Endothelial cell of umbilical vein (primary cell): ENCODE measurements around the gene SETBP1. TPM values are rescaled to one million over a fixed set of nuclear protein-coding genes. Genes with fewer than 3 reads are reported as not detected.

ENCODE experiments used
- BruUV-seq: library from RNA; stranded (reverse); fragments of 400-500 nt; replicated peaks from 2 replicates; lab custom pipeline; 2021; lab: Mats Ljungman, UMichigan
- CTCF ChIA-PET: fragments of 300-600, 350-600 bp; sonication (Branson Sonifier 250); formaldehyde crosslinking; loops from one replicate; lab custom pipeline; 2021; ENCODE audit warnings: antibody characterized with exemption, inconsistent platforms; lab: Charles Lee
- POLR2A ChIA-PET: fragments of 300-600, 350-600 bp; sonication (Branson Sonifier 250); formaldehyde crosslinking; loops from one replicate; lab custom pipeline; 2021; ENCODE audit warnings: antibody characterized with exemption, inconsistent platforms; lab: Charles Lee
- DNase-seq: peaks from one replicate; pipeline ENCODE4 v3.0.0-alpha.2; 2011; ENCODE audit warnings: low read depth, low spot score
- FAIRE-seq: peaks from 2 replicates; lab custom pipeline; 2011; peaks lifted over from hg19 to GRCh38; lab: Jason Lieb, UNC
- H2AFZ ChIP-seq: 2 replicates; pipeline ENCODE4 v1.6.0; 2012; ENCODE audit warnings: low read depth, low read length, control low read depth, inconsistent platforms
- H3K27ac ChIP-seq: 2 replicates; pipeline ENCODE4 v1.5.1; 2011; ENCODE audit warnings: low read depth, mild to moderate bottlenecking, control low read depth, low read length, moderate library complexity; ENCODE audit not compliant: insufficient read depth
- H3K27me3 ChIP-seq, 2 experiments: 2 replicates each; pipeline versions ENCODE4 v1.6.0 to v1.6.1; 2011; ENCODE audit warnings: low read length in 2 of 2, mixed read lengths in 1 of 2; ENCODE audit not compliant: control insufficient read depth in 2 of 2, insufficient read depth in 2 of 2
- H3K36me3 ChIP-seq, 2 experiments: 2 replicates in 1 of 2; 3 replicates in 1 of 2; pipeline ENCODE4 v1.5.1; 2011; ENCODE audit warnings: low read length in 2 of 2, mild to moderate bottlenecking in 1 of 2, moderate library complexity in 1 of 2; ENCODE audit not compliant: control insufficient read depth in 2 of 2, insufficient read depth in 2 of 2; ENCODE audit errors: extremely low read depth in 1 of 2
- H3K4me1 ChIP-seq: 3 replicates; pipeline ENCODE4 v1.5.1; 2011; ENCODE audit warnings: mild to moderate bottlenecking, low read length; ENCODE audit not compliant: control insufficient read depth, insufficient read depth; ENCODE audit errors: extremely low read depth
- H3K4me2 ChIP-seq: 2 replicates; pipeline ENCODE4 v1.6.1; 2011; ENCODE audit warnings: low read length, control low read depth, mixed read lengths; ENCODE audit not compliant: insufficient read depth
- H3K4me3 ChIP-seq, 3 experiments: fragments of 200-600 bp in 1 of 3; sonication (generic), shearing (Covaris generic) in 1 of 3; replicated peaks in 1 of 3; 2 replicates each; pipeline ENCODE4 v1.5.1; 2011 to 2016; ENCODE audit warnings: control low read depth in 3 of 3, low read length in 3 of 3, mild to moderate bottlenecking in 2 of 3, inconsistent platforms in 1 of 3, low read depth in 1 of 3, moderate library complexity in 1 of 3; ENCODE audit not compliant: insufficient read depth in 1 of 3
- H3K79me2 ChIP-seq: 2 replicates; pipeline ENCODE4 v1.6.0; 2012; ENCODE audit warnings: low read length, inconsistent platforms; ENCODE audit not compliant: control insufficient read depth, insufficient read depth
- H3K9ac ChIP-seq: replicated peaks from 2 replicates; pipeline ENCODE3; 2011; ENCODE audit warnings: low read length, control low read depth; ENCODE audit not compliant: insufficient read depth; ENCODE audit errors: extremely low read depth
- H3K9me1 ChIP-seq: replicated peaks from 3 replicates; pipeline ENCODE4 v1.6.0; 2011; ENCODE audit warnings: mild to moderate bottlenecking, low read length; ENCODE audit not compliant: control insufficient read depth, insufficient read depth; ENCODE audit errors: extremely low read depth
- H3K9me3 ChIP-seq: replicated peaks from 2 replicates; pipeline ENCODE4 v1.5.1; 2012; ENCODE audit warnings: low read length, inconsistent platforms; ENCODE audit not compliant: control insufficient read depth, insufficient read depth
- H4K20me1 ChIP-seq: replicated peaks from 2 replicates; pipeline ENCODE3; 2011; ENCODE audit warnings: mild to moderate bottlenecking, low read length; ENCODE audit not compliant: control insufficient read depth, insufficient read depth; ENCODE audit errors: extremely low read depth
- CTCF ChIP-seq, 2 donors: IDR thresholded peaks; 1 replicate in 1 of 2; 2 replicates in 1 of 2; pipeline ENCODE4 v1.5.1; 2011; ENCODE audit warnings: low read length in 2 of 2, mild to moderate bottlenecking in 2 of 2, moderate library complexity in 2 of 2, control low read depth in 1 of 2, inconsistent platforms in 1 of 2, low read depth in 1 of 2; ENCODE audit not compliant: insufficient read depth in 1 of 2; ENCODE audit errors: extremely low read depth in 1 of 2
- EZH2 ChIP-seq: IDR thresholded peaks from 2 replicates; pipeline ENCODE4 v1.6.1; 2012; ENCODE audit warnings: borderline replicate concordance, low read depth, mild to moderate bottlenecking, moderate library complexity, low read length, inconsistent platforms; ENCODE audit not compliant: severe bottlenecking
- FOS ChIP-seq: IDR thresholded peaks from 2 replicates; pipeline ENCODE4 v1.6.1; 2011; ENCODE audit warnings: mild to moderate bottlenecking, low read length, moderate library complexity, borderline replicate concordance; ENCODE audit not compliant: insufficient read depth
- GATA2 ChIP-seq: IDR thresholded peaks from 2 replicates; pipeline ENCODE4 v1.7.0; 2011; ENCODE audit warnings: low read depth, mild to moderate bottlenecking, moderate library complexity, mixed read lengths, low read length; ENCODE audit not compliant: insufficient read length, insufficient read depth
- JUN ChIP-seq: IDR thresholded peaks from 2 replicates; pipeline ENCODE4 v1.6.1; 2011; ENCODE audit warnings: borderline replicate concordance, low read depth; ENCODE audit not compliant: insufficient read length, insufficient read depth
- MYC ChIP-seq: IDR thresholded peaks from one replicate; pipeline ENCODE4 v1.6.1; 2011; ENCODE audit warnings: mild to moderate bottlenecking, low read depth, low read length
- POLR2A ChIP-seq: IDR thresholded peaks from 2 replicates; pipeline ENCODE4 v1.6.1; 2012; ENCODE audit warnings: low read depth, mild to moderate bottlenecking, control low read depth, low read length
- POLR2AphosphoS5 ChIP-seq: IDR thresholded peaks from 2 replicates; pipeline ENCODE4 v1.6.1; 2012; ENCODE audit warnings: low read depth, mild to moderate bottlenecking, control low read depth, low read length, moderate library complexity; ENCODE audit not compliant: insufficient read depth
- dilution Hi-C: fragments of 300-500 bp; cut with MboI; formaldehyde crosslinking; loops from one replicate; pipeline ENCODE4 v1.15.0; 2019; ENCODE audit warnings: low sequenced_read_pairs; ENCODE audit not compliant: extremely low pct_ligation_motif_present
- intact Hi-C: fragments of 100-400 bp; cut with micrococcal nuclease; formaldehyde crosslinking; loops from one replicate; pipeline ENCODE4 v1.10.0; 2022
- polyA plus RNA-seq, 4 experiments: library from polyadenylated mRNA; depleted of rRNA in 3 of 4; stranded (reverse) in 3 of 4; unstranded in 1 of 4; fragments of >200 nt; gene quantifications; 2 replicates each; pipeline versions ENCODE4 v1.2.1 to v1.2.3, GENCODE V29; 2011 to 2012; ENCODE audit warnings: missing spikeins in 1 of 4
- total RNA-seq: library from RNA; stranded (reverse); gene quantifications from 2 replicates; pipeline ENCODE4 v1.2.3, GENCODE V29; 2021
- TF ChIP-seq, protein P1 (sequence below): IDR thresholded peaks from 2 replicates; pipeline ENCODE4 v1.6.1; 2011; ENCODE audit not compliant: insufficient read depth, insufficient read length

SETBP1 gene
- total and polyA plus RNA-seq, 2 donors (not counting 3 experiments of a cell fraction or from before 2014, with no cell fraction given) = 0.76 to 3.1 TPM

GRCh38 chr18:45015788-45016128 lies 335.1 kb downstream of the SETBP1 start:
- H3K4me3 ChIP-seq = no peak overlapping the region
- intact Hi-C loops (no loop called here), dilution Hi-C loops (no loop called here)
- no peak overlapping the region for H3K4me2 ChIP-seq
- no peak overlapping the region for H3K27ac ChIP-seq
- ChIA-PET CTCF (no interaction called here), POLR2A (no interaction called here)
- H3K79me2 ChIP-seq = no peaks in the 10 kb centered on the region
- H3K36me3 ChIP-seq = no peaks in the 10 kb centered on the region
- no peaks in the 10 kb centered on the region for H3K9me1 ChIP-seq
- no peaks in the 10 kb centered on the region for H3K4me1 ChIP-seq
- DNase-seq (no peak), FAIRE-seq (no peak)
- no peak overlapping the region for H3K9ac ChIP-seq
- H3K27me3 ChIP-seq = no peaks in the 10 kb centered on the region
- no peaks in the 10 kb centered on the region for H3K9me3 ChIP-seq
- H2AFZ ChIP-seq = no peak overlapping the region
- BruUV-seq = no TSS peak
- TF ChIP-seq MYC (no peak), JUN (no peak), POLR2A (no peak), POLR2AphosphoS5 (no peak), EZH2 (no peak), CTCF (IDR thresholded peaks at IDR 0.05; ENCODE audit: extremely low read depth in 1 of 2, insufficient read depth in 1 of 2, low read depth in 1 of 2, low read length in 2 of 2) (no peak), GATA2 (no peak), FOS (no peak)
- TF ChIP-seq, protein P1, sequence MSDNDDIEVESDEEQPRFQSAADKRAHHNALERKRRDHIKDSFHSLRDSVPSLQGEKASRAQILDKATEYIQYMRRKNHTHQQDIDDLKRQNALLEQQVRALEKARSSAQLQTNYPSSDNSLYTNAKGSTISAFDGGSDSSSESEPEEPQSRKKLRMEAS = no peak
- H4K20me1 ChIP-seq = no peaks in the 10 kb centered on the region
